Measurements from ENCODE around the gene LRRN3. TPM values are rescaled to one million over a fixed set of nuclear protein-coding genes. Genes with fewer than 3 reads are reported as not detected.
A peak's percentile ranks its signal among the peaks of the same experiment; 100 is the strongest.

The LRRN3 gene
- 1.6 and 1.7 TPM in 2 replicates for total RNA-seq
- long read RNA-seq, transcript LRRN3-201 (3 exons, 3,099 nt): major isoform, 5 of 17 reads
- long read RNA-seq, partial matches to known transcripts: 1 of 17 reads
- long read RNA-seq, other reads (novel, unspliced or antisense): 3 of 17 reads

GRCh38 chr7:111090846-111091245 lies at the start of gene LRRN3:
Gene LRRN3, plus strand, starts transcription at chr7:111091127. Its CDS starts 31,646 bp downstream, at chr7:111122773.
- Mint-ChIP-seq H3K4me3 (ENCODE audit: low read depth) (peak within 1 kb of the TSS; percentile 60), H3K36me3 (ENCODE audit: insufficient read depth) (no peaks in the 10 kb centered on the region), H3K27ac (peak within 1 kb of the TSS; percentile 86), H3K27me3 (no peaks in the 10 kb centered on the region), H3K9me3 (ENCODE audit: low read depth) (no peaks in the 10 kb centered on the region), H3K4me1 (ENCODE audit: low read depth) (peaks cover 26% of the 10 kb centered on the region)
- TF ChIP-seq, protein P1, sequence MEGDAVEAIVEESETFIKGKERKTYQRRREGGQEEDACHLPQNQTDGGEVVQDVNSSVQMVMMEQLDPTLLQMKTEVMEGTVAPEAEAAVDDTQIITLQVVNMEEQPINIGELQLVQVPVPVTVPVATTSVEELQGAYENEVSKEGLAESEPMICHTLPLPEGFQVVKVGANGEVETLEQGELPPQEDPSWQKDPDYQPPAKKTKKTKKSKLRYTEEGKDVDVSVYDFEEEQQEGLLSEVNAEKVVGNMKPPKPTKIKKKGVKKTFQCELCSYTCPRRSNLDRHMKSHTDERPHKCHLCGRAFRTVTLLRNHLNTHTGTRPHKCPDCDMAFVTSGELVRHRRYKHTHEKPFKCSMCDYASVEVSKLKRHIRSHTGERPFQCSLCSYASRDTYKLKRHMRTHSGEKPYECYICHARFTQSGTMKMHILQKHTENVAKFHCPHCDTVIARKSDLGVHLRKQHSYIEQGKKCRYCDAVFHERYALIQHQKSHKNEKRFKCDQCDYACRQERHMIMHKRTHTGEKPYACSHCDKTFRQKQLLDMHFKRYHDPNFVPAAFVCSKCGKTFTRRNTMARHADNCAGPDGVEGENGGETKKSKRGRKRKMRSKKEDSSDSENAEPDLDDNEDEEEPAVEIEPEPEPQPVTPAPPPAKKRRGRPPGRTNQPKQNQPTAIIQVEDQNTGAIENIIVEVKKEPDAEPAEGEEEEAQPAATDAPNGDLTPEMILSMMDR (IDR thresholded peaks at IDR 0.05; ENCODE audit: unreplicated experiment): no peak
- DNase-seq (ENCODE audit: low spot score, unreplicated experiment): no peak

- no peak overlapping the region for H3K27ac Mint-ChIP-seq
- no peak for DNase-seq (ENCODE audit: low spot score, unreplicated experiment)
- H3K4me3 Mint-ChIP-seq (ENCODE audit: low read depth): no peak overlapping the region
- no peaks in the 10 kb centered on the region for H3K9me3 Mint-ChIP-seq (ENCODE audit: low read depth)
- TF ChIP-seq, protein P1 (IDR thresholded peaks at IDR 0.05; ENCODE audit: unreplicated experiment): no peak
- no peaks in the 10 kb centered on the region for H3K4me1 Mint-ChIP-seq (ENCODE audit: low read depth)
- no peaks in the 10 kb centered on the region for H3K36me3 Mint-ChIP-seq (ENCODE audit: insufficient read depth)
- no peaks in the 10 kb centered on the region for H3K27me3 Mint-ChIP-seq
Measured at GRCh38 chr7:111041577-111041976, 49.4 kb upstream of the LRRN3 start.

- Mint-ChIP-seq H3K4me3 (ENCODE audit: low read depth) (no peak overlapping the region), H3K27ac (no peak overlapping the region), H3K9me3 (ENCODE audit: low read depth) (no peaks in the 10 kb centered on the region), H3K36me3 (ENCODE audit: insufficient read depth) (no peaks in the 10 kb centered on the region), H3K4me1 (ENCODE audit: low read depth) (no peaks in the 10 kb centered on the region), H3K27me3 (no peaks in the 10 kb centered on the region)
- DNase-seq (ENCODE audit: low spot score, unreplicated experiment): no peak
- TF ChIP-seq, protein P1 (IDR thresholded peaks at IDR 0.05; ENCODE audit: unreplicated experiment): no peak
Measured at GRCh38 chr7:111042842-111043241, 48.1 kb upstream of the LRRN3 start.

GRCh38 chr7:111043561-111043960 lies 47.4 kb upstream of the LRRN3 start:
- DNase-seq (ENCODE audit: low spot score, unreplicated experiment): no peak
- TF ChIP-seq, protein P1 (IDR thresholded peaks at IDR 0.05; ENCODE audit: unreplicated experiment): no peak
- H3K9me3 Mint-ChIP-seq (ENCODE audit: low read depth): no peaks in the 10 kb centered on the region
- H3K27ac Mint-ChIP-seq: no peak overlapping the region
- H3K36me3 Mint-ChIP-seq (ENCODE audit: insufficient read depth): no peaks in the 10 kb centered on the region
- H3K4me1 Mint-ChIP-seq (ENCODE audit: low read depth): no peaks in the 10 kb centered on the region
- H3K4me3 Mint-ChIP-seq (ENCODE audit: low read depth): no peak overlapping the region
- H3K27me3 Mint-ChIP-seq: no peaks in the 10 kb centered on the region

- TF ChIP-seq, protein P1 (IDR thresholded peaks at IDR 0.05; ENCODE audit: unreplicated experiment): no peak
- Mint-ChIP-seq H3K9me3 (ENCODE audit: low read depth) (no peaks in the 10 kb centered on the region), H3K4me3 (ENCODE audit: low read depth) (no peak overlapping the region), H3K27me3 (no peaks in the 10 kb centered on the region), H3K36me3 (ENCODE audit: insufficient read depth) (no peaks in the 10 kb centered on the region), H3K4me1 (ENCODE audit: low read depth) (no peaks in the 10 kb centered on the region), H3K27ac (no peak overlapping the region)
- no peak for DNase-seq (ENCODE audit: low spot score, unreplicated experiment)
Measured at GRCh38 chr7:111045449-111045848, 45.5 kb upstream of the LRRN3 start.

Measured in progenitor cell of endocrine pancreas (in vitro differentiated cells).